H1 (cell line): ENCODE data around the gene ZNF429. TPM values are rescaled to one million over a fixed set of nuclear protein-coding genes. Genes with fewer than 3 reads are reported as not detected.

Experiments
- CTCF ChIA-PET: fragments of 300-600 bp; sonication (Branson Sonifier 250); formaldehyde crosslinking; loops from one replicate; lab custom pipeline; 2021; ENCODE audit not compliant: partially characterized antibody; lab: Charles Lee
- POLR2A ChIA-PET: fragments of 300-600 bp; sonication (Branson Sonifier 250); formaldehyde crosslinking; loops from one replicate; lab custom pipeline; 2021; ENCODE audit warnings: inconsistent platforms; ENCODE audit not compliant: partially characterized antibody; lab: Charles Lee
- DNase-seq, 2 experiments: peaks; one replicate each; pipeline versions ENCODE4 v3.0.0 to v3.0.0-alpha.2; 2010 to 2022; ENCODE audit warnings: low spot score in 2 of 2, low read depth in 1 of 2, mixed read lengths in 1 of 2
- FAIRE-seq: peaks from 2 replicates; lab custom pipeline; 2011; peaks lifted over from hg19 to GRCh38; lab: Jason Lieb, UNC
- H2AFZ ChIP-seq: 2 replicates; pipeline ENCODE4 v1.8.1; 2012; ENCODE audit warnings: low read length, inconsistent platforms
- H2AK5ac ChIP-seq: 2 replicates; pipeline ENCODE4 v1.6.1; 2013; ENCODE audit warnings: low read depth, low read length
- H2BK120ac ChIP-seq: replicated peaks from 2 replicates; pipeline ENCODE3; 2013; ENCODE audit warnings: low read depth, low read length, inconsistent platforms
- H2BK12ac ChIP-seq: 2 replicates; pipeline ENCODE4 v1.6.1; 2013; ENCODE audit warnings: low read depth, low read length
- H2BK15ac ChIP-seq: 2 replicates; pipeline ENCODE4 v1.6.1; 2013; ENCODE audit warnings: low read length
- H2BK20ac ChIP-seq: 2 replicates; pipeline ENCODE4 v1.6.1; 2013; ENCODE audit warnings: low read length
- H2BK5ac ChIP-seq: 2 replicates; pipeline ENCODE4 v1.6.1; 2013; ENCODE audit warnings: low read depth, low read length
- H3K14ac ChIP-seq: 2 replicates; pipeline ENCODE4 v1.6.1; 2013; ENCODE audit warnings: inconsistent platforms; ENCODE audit not compliant: insufficient read length
- H3K18ac ChIP-seq: 2 replicates; pipeline ENCODE4 v1.6.1; 2013; ENCODE audit warnings: low read length; ENCODE audit errors: extremely low read depth
- H3K23ac ChIP-seq: 2 replicates; pipeline ENCODE4 v1.6.1; 2013; ENCODE audit warnings: inconsistent platforms; ENCODE audit not compliant: insufficient read length
- H3K23me2 ChIP-seq: 2 replicates; pipeline ENCODE4 v1.6.1; 2013; ENCODE audit warnings: low read depth, low read length
- H3K27ac ChIP-seq: 2 replicates; pipeline ENCODE4 v1.6.1; 2011; ENCODE audit warnings: low read depth, low read length, inconsistent platforms
- H3K27me3 ChIP-seq, 4 experiments: replicated peaks in 1 of 4; 1 replicate in 1 of 4; 2 replicates in 3 of 4; pipeline versions ENCODE4 v1.6.1 to v1.8.1; 2011 to 2013; ENCODE audit warnings: low read length in 3 of 4, mild to moderate bottlenecking in 3 of 4, inconsistent platforms in 2 of 4, mixed read lengths in 2 of 4, moderate library complexity in 1 of 4; ENCODE audit not compliant: control insufficient read depth in 3 of 4, insufficient read depth in 3 of 4; ENCODE audit errors: extremely low read depth in 1 of 4
- H3K36me3 ChIP-seq, 4 experiments: 2 replicates each; pipeline versions ENCODE4 v1.6.1 to v1.8.1; 2011 to 2013; ENCODE audit warnings: mild to moderate bottlenecking in 4 of 4, low read length in 3 of 4, moderate library complexity in 2 of 4, control low read depth in 1 of 4, inconsistent platforms in 1 of 4; ENCODE audit not compliant: insufficient read depth in 4 of 4, control insufficient read depth in 2 of 4
- H3K4ac ChIP-seq: replicated peaks from 2 replicates; pipeline ENCODE3; 2013; ENCODE audit warnings: low read length, low read depth, mixed read lengths, inconsistent platforms; ENCODE audit not compliant: insufficient read length
- H3K4me1 ChIP-seq, 4 experiments: replicated peaks in 1 of 4; 1 replicate in 1 of 4; 2 replicates in 3 of 4; pipeline versions ENCODE4 v1.6.1 to v1.8.1; 2011 to 2013; ENCODE audit warnings: low read length in 3 of 4, inconsistent platforms in 2 of 4, mixed read lengths in 1 of 4; ENCODE audit not compliant: insufficient read depth in 4 of 4, control insufficient read depth in 3 of 4
- H3K4me2 ChIP-seq, 2 experiments: 2 replicates each; pipeline versions ENCODE4 v1.6.1 to v1.8.1; 2011 to 2013; ENCODE audit warnings: low read depth in 2 of 2, low read length in 2 of 2, control low read depth in 1 of 2, inconsistent platforms in 1 of 2, mild to moderate bottlenecking in 1 of 2; ENCODE audit not compliant: insufficient read depth in 1 of 2
- H3K4me3 ChIP-seq, 4 experiments: fragments of 200-600, 300-600 bp in 1 of 4; sonication (generic), shearing (Covaris generic), sonication (Bioruptor Twin) in 1 of 4; 2 replicates each; pipeline versions ENCODE4 v1.5.1 to v1.8.1; 2011 to 2016; ENCODE audit warnings: low read length in 4 of 4, low read depth in 3 of 4, control low read depth in 2 of 4, inconsistent platforms in 2 of 4, mild to moderate bottlenecking in 2 of 4, mixed read lengths in 1 of 4, moderate library complexity in 1 of 4; ENCODE audit not compliant: insufficient read depth in 2 of 4; ENCODE audit errors: extremely low read depth in 1 of 4
- H3K56ac ChIP-seq: replicated peaks from 2 replicates; pipeline ENCODE3; 2013; ENCODE audit warnings: low read depth, mild to moderate bottlenecking, mixed read lengths, low read length, inconsistent platforms; ENCODE audit not compliant: insufficient read length
- H3K79me1 ChIP-seq: 2 replicates; pipeline ENCODE4 v1.6.1; 2013; ENCODE audit warnings: low read depth, low read length, control low read depth
- H3K79me2 ChIP-seq, 2 experiments: 2 replicates each; pipeline versions ENCODE4 v1.6.1 to v1.8.1; 2012 to 2013; ENCODE audit warnings: low read length in 2 of 2, mild to moderate bottlenecking in 2 of 2, inconsistent platforms in 1 of 2; ENCODE audit not compliant: insufficient read depth in 2 of 2, control insufficient read depth in 1 of 2
- H3K9ac ChIP-seq, 4 experiments: replicated peaks in 1 of 4; 1 replicate in 1 of 4; 2 replicates in 3 of 4; pipeline versions ENCODE4 v1.6.1 to v1.8.1; 2011 to 2013; ENCODE audit warnings: low read depth in 3 of 4, low read length in 3 of 4, control low read depth in 2 of 4, mild to moderate bottlenecking in 2 of 4, moderate library complexity in 2 of 4, inconsistent platforms in 1 of 4; ENCODE audit errors: extremely low read depth in 1 of 4
- H3K9me3 ChIP-seq, 2 experiments: 2 replicates each; pipeline versions ENCODE4 v1.6.1 to v1.8.1; 2012 to 2013; ENCODE audit warnings: mild to moderate bottlenecking in 2 of 2, moderate library complexity in 2 of 2, control low read depth in 1 of 2, inconsistent platforms in 1 of 2, low read depth in 1 of 2, low read length in 1 of 2, mixed read lengths in 1 of 2; ENCODE audit not compliant: insufficient read depth in 2 of 2
- H4K20me1 ChIP-seq, 2 experiments: replicated peaks in 1 of 2; 2 replicates each; pipeline versions ENCODE3 to v1.8.1; 2011 to 2013; ENCODE audit warnings: inconsistent platforms in 2 of 2, low read length in 2 of 2, mild to moderate bottlenecking in 1 of 2; ENCODE audit not compliant: insufficient read depth in 2 of 2, control insufficient read depth in 1 of 2
- H4K5ac ChIP-seq: 2 replicates; pipeline ENCODE4 v1.6.1; 2013; ENCODE audit warnings: low read length, low read depth, mixed read lengths, inconsistent platforms; ENCODE audit not compliant: insufficient read length
- H4K8ac ChIP-seq: 2 replicates; pipeline ENCODE4 v1.8.0; 2013; ENCODE audit warnings: mild to moderate bottlenecking, moderate library complexity, low read length, inconsistent platforms; ENCODE audit not compliant: insufficient read depth; ENCODE audit errors: extremely low read depth
- H4K91ac ChIP-seq: replicated peaks from 2 replicates; pipeline ENCODE3; 2013; ENCODE audit warnings: low read length, mixed read lengths, inconsistent platforms; ENCODE audit not compliant: insufficient read length
- ASH2L ChIP-seq: fragments of 200-600, 300-600 bp; sonication (generic); IDR thresholded peaks from one replicate; pipeline ENCODE4 v1.7.1; 2017; ENCODE audit warnings: low read length
- BCL11A ChIP-seq, 2 experiments: IDR thresholded peaks; one replicate each; pipeline ENCODE4 v1.6.1; 2011; ENCODE audit warnings: low read depth in 2 of 2, low read length in 2 of 2, mild to moderate bottlenecking in 2 of 2
- CBX5 ChIP-seq: fragments of 300-800, 300-1000 bp; sonication (generic); IDR thresholded peaks from 2 replicates; pipeline ENCODE4 v1.7.1; 2016; ENCODE audit warnings: antibody characterized with exemption, low read length, low read depth
- CREB1 ChIP-seq: IDR thresholded peaks from 2 replicates; pipeline ENCODE4 v1.6.1; 2012; ENCODE audit warnings: inconsistent platforms
- EGR1 ChIP-seq: IDR thresholded peaks from 2 replicates; pipeline ENCODE4 v1.6.1; 2011; ENCODE audit warnings: low read depth, low read length, borderline replicate concordance
- POLR2A ChIP-seq, 2 experiments: IDR thresholded peaks; 1 replicate in 1 of 2; 2 replicates in 1 of 2; pipeline ENCODE4 v1.6.1; 2011; ENCODE audit warnings: low read depth in 2 of 2, low read length in 2 of 2, mild to moderate bottlenecking in 2 of 2; ENCODE audit errors: control extremely low read depth in 1 of 2
- SAP30 ChIP-seq: fragments of 300-600 bp; sonication (generic); IDR thresholded peaks from 2 replicates; pipeline ENCODE4 v1.7.1; 2012; ENCODE audit warnings: low read length, moderate library complexity, mild to moderate bottlenecking, inconsistent platforms; ENCODE audit not compliant: insufficient read depth, insufficient replicate concordance
- SP2 ChIP-seq: IDR thresholded peaks from 2 replicates; pipeline ENCODE4 v1.6.1; 2012; ENCODE audit warnings: mild to moderate bottlenecking, low read length, inconsistent platforms
- SP4 ChIP-seq: IDR thresholded peaks from 2 replicates; pipeline ENCODE4 v1.6.1; 2012; ENCODE audit warnings: low read length, inconsistent platforms
- SUZ12 ChIP-seq: fragments of 200-600 bp; sonication (generic); IDR thresholded peaks from 2 replicates; pipeline ENCODE4 v1.6.1; 2012; ENCODE audit warnings: mild to moderate bottlenecking, inconsistent platforms, low read length, moderate library complexity, mixed read lengths
- TAF7 ChIP-seq: optimal IDR thresholded peaks from 2 replicates; pipeline ENCODE3; 2011; ENCODE audit warnings: low read depth, mild to moderate bottlenecking, inconsistent platforms, low read length, moderate library complexity, borderline replicate concordance
- TEAD4 ChIP-seq: IDR thresholded peaks from 2 replicates; pipeline ENCODE4 v1.6.1; 2012; ENCODE audit warnings: low read depth, low read length, inconsistent platforms, mixed read lengths
- WGBS, 2 experiments: shearing (Covaris generic) in 1 of 2; methylation state at CpG; one replicate each; pipeline versions ENCODE4 v1.1.6 to v1.1.7; 2013 to 2015; ENCODE audit warnings: low lambda C conversion rate in 2 of 2, mixed read lengths in 2 of 2, inconsistent platforms in 1 of 2, low coverage in 1 of 2, missing lambda C conversion rate in 1 of 2; ENCODE audit not compliant: insufficient replicate concordance in 2 of 2, insufficient coverage in 1 of 2, insufficient read length in 1 of 2; ENCODE audit errors: extremely low coverage in 1 of 2, missing lambda C conversion rate in 1 of 2; 5-methylcytosine and 5-hydroxymethylcytosine counted together
- polyA plus RNA-seq, 7 experiments: library from polyadenylated mRNA; depleted of rRNA in 3 of 7; stranded (reverse) in 5 of 7; unstranded in 2 of 7; fragments of >200 nt in 5 of 7; fragments of 200-250 nt in 2 of 7; gene quantifications; 1 replicate in 5 of 7; 2 replicates in 1 of 7; 4 replicates in 1 of 7; pipeline versions ENCODE4 v1.2.1 to v1.2.3, GENCODE V29; 2011 to 2013; ENCODE audit warnings: missing spikeins in 2 of 7, mixed read lengths in 2 of 7
- total RNA-seq: library from RNA; stranded (reverse); fragmentation: NEBNext Ultra II Directional; extraction: Animal tissue kit (Norgen Biotek cat#: 25700); gene quantifications from 2 replicates; pipeline ENCODE4 v1.2.1, GENCODE V29; 2021
- TF ChIP-seq, protein P1 (sequence below): IDR thresholded peaks from 2 replicates; pipeline ENCODE4 v1.6.1; 2012; ENCODE audit warnings: low read length, inconsistent platforms
- TF ChIP-seq, protein P2 (sequence below): IDR thresholded peaks from 2 replicates; pipeline ENCODE4 v1.6.1; 2012; ENCODE audit warnings: inconsistent platforms

ZNF429 gene
- total and polyA plus RNA-seq, 2 of the 8 experiments (the other 6 are each of a cell fraction or from before 2014, with no cell fraction given) = 10.9 to 15.0 TPM

GRCh38 chr19:21559444-21559843 lies 54.0 kb downstream of the ZNF429 start:
- H3K36me3 ChIP-seq = no peaks in the 10 kb centered on the region
- no peaks in the 10 kb centered on the region for H3K9me3 ChIP-seq
- CTCF ChIA-PET = no interaction called here
- no peak overlapping the region for H2BK5ac ChIP-seq
- no peak overlapping the region for H2BK15ac ChIP-seq
- H3K4me1 ChIP-seq = no peaks in the 10 kb centered on the region
- no peaks in the 10 kb centered on the region for H3K79me1 ChIP-seq
- H2BK12ac ChIP-seq = no peak overlapping the region
- no peak overlapping the region for H2AFZ ChIP-seq
- no peak overlapping the region for H3K27ac ChIP-seq
- no peak overlapping the region for H3K4me3 ChIP-seq
- no peak overlapping the region for H3K14ac ChIP-seq
- H3K56ac ChIP-seq = no peak overlapping the region
- no peaks in the 10 kb centered on the region for H3K27me3 ChIP-seq
- H2BK120ac ChIP-seq = no peak overlapping the region
- no peak overlapping the region for H3K18ac ChIP-seq
- no peaks in the 10 kb centered on the region for H3K23me2 ChIP-seq
- H2BK20ac ChIP-seq = no peak overlapping the region
- H3K4ac ChIP-seq = no peak overlapping the region
- H2AK5ac ChIP-seq = no peak overlapping the region
- H3K4me2 ChIP-seq = no peak overlapping the region
- POLR2A ChIA-PET = interaction anchor here (0.6 kb wide), 1 partner anchor 8 kb away, joined by 3 read pairs; no protein-coding TSS in a partner anchor
- no peak overlapping the region for H4K91ac ChIP-seq
- H3K9ac ChIP-seq = no peak overlapping the region
- no peak for FAIRE-seq
- H4K20me1 ChIP-seq = no peaks in the 10 kb centered on the region
- DNase-seq = no peak
- no peak overlapping the region for H3K23ac ChIP-seq
- H4K8ac ChIP-seq = no peak overlapping the region
- H4K5ac ChIP-seq = no peak overlapping the region
- H3K79me2 ChIP-seq = no peaks in the 10 kb centered on the region
- 95% methylated on average over 2 of the region's 2 CpGs; no CpG with 5 or more reads in 1 of the 2 experiments for WGBS, 2 experiments
- TF ChIP-seq SAP30 (no peak), BCL11A (IDR thresholded peaks at IDR 0.05; ENCODE audit: low read depth in 2 of 2, low read length in 2 of 2) (no peak), SP2 (no peak), SP4 (no peak), SUZ12 (no peak), EGR1 (no peak), CBX5 (no peak), CREB1 (no peak), TAF7 (no peak), TEAD4 (no peak), ASH2L (no peak), POLR2A (IDR thresholded peaks at IDR 0.05; ENCODE audit: control extremely low read depth in 1 of 2, low read depth in 2 of 2, low read length in 2 of 2) (no peak)
- TF ChIP-seq, protein P1, sequence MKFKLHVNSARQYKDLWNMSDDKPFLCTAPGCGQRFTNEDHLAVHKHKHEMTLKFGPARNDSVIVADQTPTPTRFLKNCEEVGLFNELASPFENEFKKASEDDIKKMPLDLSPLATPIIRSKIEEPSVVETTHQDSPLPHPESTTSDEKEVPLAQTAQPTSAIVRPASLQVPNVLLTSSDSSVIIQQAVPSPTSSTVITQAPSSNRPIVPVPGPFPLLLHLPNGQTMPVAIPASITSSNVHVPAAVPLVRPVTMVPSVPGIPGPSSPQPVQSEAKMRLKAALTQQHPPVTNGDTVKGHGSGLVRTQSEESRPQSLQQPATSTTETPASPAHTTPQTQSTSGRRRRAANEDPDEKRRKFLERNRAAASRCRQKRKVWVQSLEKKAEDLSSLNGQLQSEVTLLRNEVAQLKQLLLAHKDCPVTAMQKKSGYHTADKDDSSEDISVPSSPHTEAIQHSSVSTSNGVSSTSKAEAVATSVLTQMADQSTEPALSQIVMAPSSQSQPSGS = no peak
- TF ChIP-seq, protein P2, sequence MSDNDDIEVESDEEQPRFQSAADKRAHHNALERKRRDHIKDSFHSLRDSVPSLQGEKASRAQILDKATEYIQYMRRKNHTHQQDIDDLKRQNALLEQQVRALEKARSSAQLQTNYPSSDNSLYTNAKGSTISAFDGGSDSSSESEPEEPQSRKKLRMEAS = no peak
